Activated T-cell treated with anti-CD3 and anti-CD28 coated beads, Interleukin-2, amount 50 U/mL, for 72 hours (primary cell): ENCODE measurements around the gene PPTC7. TPM values are rescaled to one million over a fixed set of nuclear protein-coding genes. Genes with fewer than 3 reads are reported as not detected.
"Not testable (repeated sequence)": the region's sequence is repeated elsewhere in the genome, so short reads cannot be mapped to it uniquely, and the experiment has no call there.

ENCODE experiments used
- ATAC-seq, 2 donors: fragments of 150-1000 bp; cut with Tn5 transposase; replicated peaks in 1 of 2; 2 replicates each; pipeline ENCODE4 v1.10.0; 2021; ENCODE audit warnings: moderate library complexity in 2 of 2, mild to moderate bottlenecking in 1 of 2
- DNase-seq, 2 donors: peaks; one replicate each; pipeline ENCODE4 v3.0.0; 2021 to 2022; ENCODE audit warnings: mixed read lengths in 1 of 2
- H3K27ac Mint-ChIP-seq: one replicate; pipeline ENCODE4 v1.8.0; 2022; ENCODE audit warnings: mild to moderate bottlenecking, moderate library complexity, mixed read lengths
- H3K27me3 Mint-ChIP-seq: one replicate; pipeline ENCODE4 v1.8.0; 2022; ENCODE audit warnings: low read depth, mixed read lengths
- H3K36me3 Mint-ChIP-seq, 2 donors: one replicate each; pipeline ENCODE4 v1.8.0; 2022; ENCODE audit warnings: mixed read lengths in 2 of 2, mild to moderate bottlenecking in 1 of 2; ENCODE audit not compliant: insufficient read depth in 2 of 2
- H3K4me1 Mint-ChIP-seq: one replicate; pipeline ENCODE4 v1.8.0; 2022; ENCODE audit warnings: low read depth, mixed read lengths
- H3K4me3 Mint-ChIP-seq, 2 donors: one replicate each; pipeline ENCODE4 v1.8.0; 2022; ENCODE audit warnings: mild to moderate bottlenecking in 2 of 2, mixed read lengths in 2 of 2, moderate library complexity in 2 of 2
- H3K9me3 Mint-ChIP-seq, 2 donors: one replicate each; pipeline ENCODE4 v1.8.0; 2022; ENCODE audit warnings: mixed read lengths in 2 of 2
- total RNA-seq, 2 donors: library from RNA; stranded (reverse); gene quantifications; one replicate each; pipeline ENCODE4 v1.2.3, GENCODE V29; 2022

PPTC7 gene
- total RNA-seq, 2 donors from 2014 or later: 42.6 to 42.9 TPM

GRCh38 chr12:110578694-110579534 lies 4.2 kb downstream of the PPTC7 start:
- Mint-ChIP-seq H3K27me3 (no peaks in the 10 kb centered on the region), H3K9me3 (no peaks in the 10 kb centered on the region), H3K27ac (peak overlapping the region; percentile 94), H3K36me3 (peaks cover 5 to 6% of the 10 kb centered on the region in 2 donors), H3K4me1 (peaks cover 80% of the 10 kb centered on the region), H3K4me3 (peak overlapping the region; percentile 79 to 96)
- DNase-seq (peak; percentile 43 to 58), ATAC-seq (peak; percentile 42 to 51)

- Mint-ChIP-seq H3K36me3 (peaks cover 6 to 10% of the 10 kb centered on the region in 2 donors), H3K9me3 (no peaks in the 10 kb centered on the region), H3K27ac (peak overlapping the region; percentile 94), H3K4me3 (peak overlapping the region; percentile 79 to 96), H3K27me3 (no peaks in the 10 kb centered on the region), H3K4me1 (peaks cover 78% of the 10 kb centered on the region)
- ATAC-seq (peak; percentile 74 to 76), DNase-seq (peak; percentile 53 to 59)
These were observed 5.0 kb downstream of the PPTC7 start for GRCh38 chr12:110577864-110578693.

- Mint-ChIP-seq H3K9me3 (peaks cover 2% of the 10 kb centered on the region in 2 donors), H3K36me3 (peaks cover 6 to 14% of the 10 kb centered on the region in 2 donors), H3K4me3 (peak overlapping the region; percentile 65 to 96), H3K27me3 (no peaks in the 10 kb centered on the region), H3K27ac (peak overlapping the region; percentile 94), H3K4me1 (peaks cover 77% of the 10 kb centered on the region)
- DNase-seq (no peak), ATAC-seq (no peak)
These were observed 6.6 kb downstream of the PPTC7 start for GRCh38 chr12:110576504-110576903.

GRCh38 chr12:110575326-110575725 lies 7.8 kb downstream of the PPTC7 start:
- Mint-ChIP-seq H3K9me3 (peaks cover 4% of the 10 kb centered on the region in 2 donors), H3K4me3 (peak overlapping the region; percentile 58 to 71), H3K4me1 (peaks cover 65% of the 10 kb centered on the region), H3K27ac (peak overlapping the region; percentile 87), H3K27me3 (no peaks in the 10 kb centered on the region), H3K36me3 (peaks cover 9 to 15% of the 10 kb centered on the region in 2 donors)
- no peak for DNase-seq
- no peak for ATAC-seq

GRCh38 chr12:110574717-110575230 lies 8.3 kb downstream of the PPTC7 start:
- H3K27me3 Mint-ChIP-seq, ATAC-seq, H3K9me3 Mint-ChIP-seq, DNase-seq: not testable (repeated sequence)
- Mint-ChIP-seq H3K27ac (peak overlapping the region; percentile 87), H3K4me3 (peak overlapping the region in 1 of 2 donors; percentile 71), H3K4me1 (peaks cover 62% of the 10 kb centered on the region), H3K36me3 (peaks cover 10 to 16% of the 10 kb centered on the region in 2 donors)

GRCh38 chr12:110574044-110574443 lies 9.1 kb downstream of the PPTC7 start:
- ATAC-seq: no peak
- no peaks in the 10 kb centered on the region for H3K27me3 Mint-ChIP-seq
- H3K27ac Mint-ChIP-seq: no peak overlapping the region
- peaks cover 60% of the 10 kb centered on the region for H3K4me1 Mint-ChIP-seq
- peaks cover 4 to 5% of the 10 kb centered on the region in 2 donors for H3K9me3 Mint-ChIP-seq
- peak overlapping the region in 1 of 2 donors; percentile 27 for H3K4me3 Mint-ChIP-seq
- no peak for DNase-seq
- H3K36me3 Mint-ChIP-seq: peaks cover 9 to 21% of the 10 kb centered on the region in 2 donors

GRCh38 chr12:110570798-110571197 lies 12.3 kb downstream of the PPTC7 start:
- not testable (repeated sequence) for H3K9me3 Mint-ChIP-seq, ATAC-seq, DNase-seq, H3K4me3 Mint-ChIP-seq, H3K27ac Mint-ChIP-seq, H3K27me3 Mint-ChIP-seq
- Mint-ChIP-seq H3K4me1 (peaks cover 58% of the 10 kb centered on the region), H3K36me3 (peaks cover 9 to 21% of the 10 kb centered on the region in 2 donors)

GRCh38 chr12:110569838-110570237 lies 13.3 kb downstream of the PPTC7 start:
- H3K27me3 Mint-ChIP-seq, H3K9me3 Mint-ChIP-seq, ATAC-seq, DNase-seq: not testable (repeated sequence)
- H3K27ac Mint-ChIP-seq: peak overlapping the region; percentile 89
- H3K4me3 Mint-ChIP-seq: peak overlapping the region in 1 of 2 donors; percentile 50
- peaks cover 9 to 21% of the 10 kb centered on the region in 2 donors for H3K36me3 Mint-ChIP-seq
- H3K4me1 Mint-ChIP-seq: peaks cover 57% of the 10 kb centered on the region

GRCh38 chr12:110568752-110569151 lies 14.4 kb downstream of the PPTC7 start:
- Mint-ChIP-seq H3K36me3 (peaks cover 9 to 21% of the 10 kb centered on the region in 2 donors), H3K27ac (peak overlapping the region; percentile 38), H3K9me3 (peaks cover 4 to 5% of the 10 kb centered on the region in 2 donors), H3K4me3 (no peak overlapping the region), H3K27me3 (no peaks in the 10 kb centered on the region), H3K4me1 (peaks cover 58% of the 10 kb centered on the region)
- no peak for ATAC-seq
- no peak for DNase-seq

GRCh38 chr12:110566993-110567392 lies 16.1 kb downstream of the PPTC7 start:
- peaks cover 4 to 5% of the 10 kb centered on the region in 2 donors for H3K9me3 Mint-ChIP-seq
- H3K27me3 Mint-ChIP-seq: no peaks in the 10 kb centered on the region
- H3K4me1 Mint-ChIP-seq: peaks cover 70% of the 10 kb centered on the region
- H3K36me3 Mint-ChIP-seq: peaks cover 9 to 15% of the 10 kb centered on the region in 2 donors
- ATAC-seq (no peak), DNase-seq (no peak)
- peak overlapping the region; percentile 1 for H3K27ac Mint-ChIP-seq
- H3K4me3 Mint-ChIP-seq: no peak overlapping the region

GRCh38 chr12:110565894-110566871 lies 16.9 kb downstream of the PPTC7 start:
- Mint-ChIP-seq H3K9me3 (peaks cover 3% of the 10 kb centered on the region in 2 donors), H3K27ac (peak overlapping the region; percentile 58), H3K4me1 (peaks cover 78% of the 10 kb centered on the region), H3K4me3 (peak overlapping the region in 1 of 2 donors; percentile 3), H3K36me3 (peaks cover 6 to 11% of the 10 kb centered on the region in 2 donors), H3K27me3 (no peaks in the 10 kb centered on the region)
- DNase-seq: no peak
- no peak for ATAC-seq

- Mint-ChIP-seq H3K27ac (peak overlapping the region; percentile 100), H3K4me3 (peak overlapping the region in 1 of 2 donors; percentile 42), H3K27me3 (no peaks in the 10 kb centered on the region), H3K36me3 (peaks cover 0 to 5% of the 10 kb centered on the region in 2 donors), H3K4me1 (peaks cover 86% of the 10 kb centered on the region), H3K9me3 (no peaks in the 10 kb centered on the region)
- ATAC-seq (no peak), DNase-seq (no peak)
These were observed 18.6 kb downstream of the PPTC7 start for GRCh38 chr12:110564471-110564991.
